Caco-2 (cell line): Measurements from ENCODE around the gene CLCA1. TPM values are rescaled to one million over a fixed set of nuclear protein-coding genes. Genes with fewer than 3 reads are reported as not detected.

Source experiments
- BruUV-seq: library from RNA; stranded (reverse); fragments of 400-500 nt; replicated peaks from 2 replicates; lab custom pipeline; 2021; lab: Mats Ljungman, UMichigan
- CTCF ChIA-PET: fragments of 300-600 bp; sonication (Branson Sonifier 250); formaldehyde crosslinking; loops from one replicate; lab custom pipeline; 2022; ENCODE audit warnings: antibody characterized with exemption; lab: Charles Lee
- POLR2A ChIA-PET: fragments of 300-600 bp; sonication (Branson Sonifier 250); formaldehyde crosslinking; loops from one replicate; lab custom pipeline; 2022; ENCODE audit warnings: antibody characterized with exemption; lab: Charles Lee
- DNase-seq, 2 experiments: peaks; one replicate each; pipeline versions ENCODE4 v3.0.0 to v3.0.0-alpha.2; 2020 to 2022
- H3K27me3 ChIP-seq: replicated peaks from 2 replicates; pipeline ENCODE4 v1.6.0; 2011; ENCODE audit warnings: low read length; ENCODE audit not compliant: control insufficient read depth, insufficient read depth
- H3K36me3 ChIP-seq: 2 replicates; pipeline ENCODE4 v1.5.1; 2011; ENCODE audit warnings: low read length; ENCODE audit not compliant: control insufficient read depth, insufficient read depth
- H3K4me1 ChIP-seq: fragments of 250-450 bp; sonication (Bioruptor Pico); 2 replicates; pipeline ENCODE4 v1.5.1; 2020; ENCODE audit warnings: mild to moderate bottlenecking
- H3K4me3 ChIP-seq: 2 replicates; pipeline ENCODE4 v1.5.1; 2011; ENCODE audit warnings: low read depth, mild to moderate bottlenecking, control low read depth, low read length
- H3K9me3 ChIP-seq: fragments of 250-450 bp; sonication (Bioruptor Pico); 2 replicates; pipeline ENCODE4 v1.5.1; 2020; ENCODE audit warnings: mild to moderate bottlenecking, moderate library complexity
- H3K27ac Mint-ChIP-seq: one replicate; pipeline ENCODE4 v1.8.0; 2022; ENCODE audit warnings: mixed read lengths; ENCODE audit not compliant: unreplicated experiment
- H3K27me3 Mint-ChIP-seq: one replicate; pipeline ENCODE4 v1.8.0; 2022; ENCODE audit warnings: mixed read lengths; ENCODE audit not compliant: insufficient read depth, unreplicated experiment
- H3K36me3 Mint-ChIP-seq: one replicate; pipeline ENCODE4 v1.8.0; 2022; ENCODE audit warnings: mild to moderate bottlenecking, mixed read lengths; ENCODE audit not compliant: insufficient read depth, unreplicated experiment
- H3K4me1 Mint-ChIP-seq: one replicate; pipeline ENCODE4 v1.8.0; 2022; ENCODE audit warnings: low read depth, mixed read lengths; ENCODE audit not compliant: unreplicated experiment
- H3K4me3 Mint-ChIP-seq: one replicate; pipeline ENCODE4 v1.8.0; 2022; ENCODE audit warnings: mild to moderate bottlenecking, moderate library complexity, mixed read lengths; ENCODE audit not compliant: unreplicated experiment
- H3K9me3 Mint-ChIP-seq: one replicate; pipeline ENCODE4 v1.8.0; 2022; ENCODE audit warnings: mixed read lengths; ENCODE audit not compliant: unreplicated experiment
- CTCF ChIP-seq, 2 experiments: fragments of 200-600 bp in 1 of 2; IDR thresholded peaks; 1 replicate in 1 of 2; 2 replicates in 1 of 2; pipeline versions ENCODE4 v1.5.1 to v1.8.0; 2011 to 2022; ENCODE audit warnings: antibody characterized with exemption in 1 of 2, control low read depth in 1 of 2, inconsistent platforms in 1 of 2, low read depth in 1 of 2, low read length in 1 of 2, mild to moderate bottlenecking in 1 of 2, moderate library complexity in 1 of 2; ENCODE audit not compliant: insufficient read depth in 1 of 2, severe bottlenecking in 1 of 2, unreplicated experiment in 1 of 2
- intact Hi-C: fragments of 100-400 bp; cut with micrococcal nuclease; formaldehyde crosslinking; loops from one replicate; pipeline ENCODE4 v1.10.0; 2022; ENCODE audit not compliant: unreplicated experiment
- total RNA-seq: library from RNA; stranded (reverse); gene quantifications from 2 replicates; pipeline ENCODE4 v1.2.3, GENCODE V29; 2022

CLCA1 gene
- total RNA-seq, 1 experiment from 2014 or later, result not detected

GRCh38 chr1:86487131-86487810 is 18.5 kb downstream of the CLCA1 start:
- no peak overlapping the region for H3K4me3 Mint-ChIP-seq
- peaks cover 3% of the 10 kb centered on the region for H3K4me1 ChIP-seq
- no peaks in the 10 kb centered on the region for H3K9me3 Mint-ChIP-seq
- POLR2A ChIA-PET, result no interaction called here
- no peaks in the 10 kb centered on the region for H3K4me1 Mint-ChIP-seq
- DNase-seq, result no peak
- no TSS peak for BruUV-seq
- no peak overlapping the region for H3K27ac Mint-ChIP-seq
- CTCF ChIA-PET, result no interaction called here
- H3K9me3 ChIP-seq, result no peaks in the 10 kb centered on the region
- H3K4me3 ChIP-seq, result no peak overlapping the region
- intact Hi-C loops, result no loop called here
- H3K36me3 ChIP-seq, result no peaks in the 10 kb centered on the region
- H3K27me3 ChIP-seq, result no peaks in the 10 kb centered on the region
- no peaks in the 10 kb centered on the region for H3K36me3 Mint-ChIP-seq
- H3K27me3 Mint-ChIP-seq, result no peaks in the 10 kb centered on the region
- TF ChIP-seq CTCF (IDR thresholded peaks at IDR 0.05; ENCODE audit: insufficient read depth in 1 of 2, low read depth in 1 of 2, low read length in 1 of 2, severe bottlenecking in 1 of 2, unreplicated experiment in 1 of 2), result no peak

GRCh38 chr1:86487811-86488141 is 19.0 kb downstream of the CLCA1 start:
- no peaks in the 10 kb centered on the region for H3K4me1 ChIP-seq
- DNase-seq, result no peak
- no peaks in the 10 kb centered on the region for H3K27me3 ChIP-seq
- no TSS peak for BruUV-seq
- Mint-ChIP-seq H3K36me3 (no peaks in the 10 kb centered on the region), H3K4me1 (no peaks in the 10 kb centered on the region), H3K9me3 (no peaks in the 10 kb centered on the region), H3K27me3 (no peaks in the 10 kb centered on the region), H3K27ac (no peak overlapping the region), H3K4me3 (no peak overlapping the region)
- ChIA-PET CTCF (no interaction called here), POLR2A (no interaction called here)
- H3K36me3 ChIP-seq, result no peaks in the 10 kb centered on the region
- no peaks in the 10 kb centered on the region for H3K9me3 ChIP-seq
- H3K4me3 ChIP-seq, result no peak overlapping the region
- TF ChIP-seq CTCF (IDR thresholded peaks at IDR 0.05; ENCODE audit: insufficient read depth in 1 of 2, low read depth in 1 of 2, low read length in 1 of 2, severe bottlenecking in 1 of 2, unreplicated experiment in 1 of 2), result no peak
- intact Hi-C loops, result no loop called here

GRCh38 chr1:86489242-86489878 is 20.6 kb downstream of the CLCA1 start:
- no peaks in the 10 kb centered on the region for H3K9me3 Mint-ChIP-seq
- ChIA-PET POLR2A (no interaction called here), CTCF (no interaction called here)
- Histone ChIP-seq H3K36me3 (no peaks in the 10 kb centered on the region), H3K4me1 (no peaks in the 10 kb centered on the region), H3K4me3 (no peak overlapping the region), H3K9me3 (no peaks in the 10 kb centered on the region), H3K27me3 (no peaks in the 10 kb centered on the region)
- H3K4me1 Mint-ChIP-seq, result no peaks in the 10 kb centered on the region
- intact Hi-C loops, result no loop called here
- no peak for DNase-seq
- no peaks in the 10 kb centered on the region for H3K27me3 Mint-ChIP-seq
- H3K36me3 Mint-ChIP-seq, result no peaks in the 10 kb centered on the region
- H3K4me3 Mint-ChIP-seq, result no peak overlapping the region
- H3K27ac Mint-ChIP-seq, result no peak overlapping the region
- BruUV-seq, result no TSS peak
- no peak for TF ChIP-seq CTCF (IDR thresholded peaks at IDR 0.05; ENCODE audit: insufficient read depth in 1 of 2, low read depth in 1 of 2, low read length in 1 of 2, severe bottlenecking in 1 of 2, unreplicated experiment in 1 of 2)
